H1 (cell line): ENCODE results near the gene VPS52. TPM values are rescaled to one million over a fixed set of nuclear protein-coding genes. Genes with fewer than 3 reads are reported as not detected.

ENCODE experiments used
- CTCF ChIA-PET: fragments of 300-600 bp; sonication (Branson Sonifier 250); formaldehyde crosslinking; loops from one replicate; lab custom pipeline; 2021; ENCODE audit not compliant: partially characterized antibody; lab: Charles Lee
- POLR2A ChIA-PET: fragments of 300-600 bp; sonication (Branson Sonifier 250); formaldehyde crosslinking; loops from one replicate; lab custom pipeline; 2021; ENCODE audit warnings: inconsistent platforms; ENCODE audit not compliant: partially characterized antibody; lab: Charles Lee
- DNase-seq, 2 experiments: peaks; one replicate each; pipeline versions ENCODE4 v3.0.0 to v3.0.0-alpha.2; 2010 to 2022; ENCODE audit warnings: low spot score in 2 of 2, low read depth in 1 of 2, mixed read lengths in 1 of 2
- FAIRE-seq: peaks from 2 replicates; lab custom pipeline; 2011; peaks lifted over from hg19 to GRCh38; lab: Jason Lieb, UNC
- H2AFZ ChIP-seq: 2 replicates; pipeline ENCODE4 v1.8.1; 2012; ENCODE audit warnings: low read length, inconsistent platforms
- H2AK5ac ChIP-seq: 2 replicates; pipeline ENCODE4 v1.6.1; 2013; ENCODE audit warnings: low read depth, low read length
- H2BK120ac ChIP-seq: replicated peaks from 2 replicates; pipeline ENCODE3; 2013; ENCODE audit warnings: low read depth, low read length, inconsistent platforms
- H2BK12ac ChIP-seq: 2 replicates; pipeline ENCODE4 v1.6.1; 2013; ENCODE audit warnings: low read depth, low read length
- H2BK15ac ChIP-seq: 2 replicates; pipeline ENCODE4 v1.6.1; 2013; ENCODE audit warnings: low read length
- H2BK20ac ChIP-seq: 2 replicates; pipeline ENCODE4 v1.6.1; 2013; ENCODE audit warnings: low read length
- H2BK5ac ChIP-seq: 2 replicates; pipeline ENCODE4 v1.6.1; 2013; ENCODE audit warnings: low read depth, low read length
- H3K14ac ChIP-seq: 2 replicates; pipeline ENCODE4 v1.6.1; 2013; ENCODE audit warnings: inconsistent platforms; ENCODE audit not compliant: insufficient read length
- H3K18ac ChIP-seq: 2 replicates; pipeline ENCODE4 v1.6.1; 2013; ENCODE audit warnings: low read length; ENCODE audit errors: extremely low read depth
- H3K23ac ChIP-seq: 2 replicates; pipeline ENCODE4 v1.6.1; 2013; ENCODE audit warnings: inconsistent platforms; ENCODE audit not compliant: insufficient read length
- H3K23me2 ChIP-seq: 2 replicates; pipeline ENCODE4 v1.6.1; 2013; ENCODE audit warnings: low read depth, low read length
- H3K27ac ChIP-seq: 2 replicates; pipeline ENCODE4 v1.6.1; 2011; ENCODE audit warnings: low read depth, low read length, inconsistent platforms
- H3K27me3 ChIP-seq, 4 experiments: replicated peaks in 1 of 4; 1 replicate in 1 of 4; 2 replicates in 3 of 4; pipeline versions ENCODE4 v1.6.1 to v1.8.1; 2011 to 2013; ENCODE audit warnings: low read length in 3 of 4, mild to moderate bottlenecking in 3 of 4, inconsistent platforms in 2 of 4, mixed read lengths in 2 of 4, moderate library complexity in 1 of 4; ENCODE audit not compliant: control insufficient read depth in 3 of 4, insufficient read depth in 3 of 4; ENCODE audit errors: extremely low read depth in 1 of 4
- H3K36me3 ChIP-seq, 4 experiments: 2 replicates each; pipeline versions ENCODE4 v1.6.1 to v1.8.1; 2011 to 2013; ENCODE audit warnings: mild to moderate bottlenecking in 4 of 4, low read length in 3 of 4, moderate library complexity in 2 of 4, control low read depth in 1 of 4, inconsistent platforms in 1 of 4; ENCODE audit not compliant: insufficient read depth in 4 of 4, control insufficient read depth in 2 of 4
- H3K4ac ChIP-seq: replicated peaks from 2 replicates; pipeline ENCODE3; 2013; ENCODE audit warnings: low read length, low read depth, mixed read lengths, inconsistent platforms; ENCODE audit not compliant: insufficient read length
- H3K4me1 ChIP-seq, 4 experiments: replicated peaks in 1 of 4; 1 replicate in 1 of 4; 2 replicates in 3 of 4; pipeline versions ENCODE4 v1.6.1 to v1.8.1; 2011 to 2013; ENCODE audit warnings: low read length in 3 of 4, inconsistent platforms in 2 of 4, mixed read lengths in 1 of 4; ENCODE audit not compliant: insufficient read depth in 4 of 4, control insufficient read depth in 3 of 4
- H3K4me2 ChIP-seq, 2 experiments: 2 replicates each; pipeline versions ENCODE4 v1.6.1 to v1.8.1; 2011 to 2013; ENCODE audit warnings: low read depth in 2 of 2, low read length in 2 of 2, control low read depth in 1 of 2, inconsistent platforms in 1 of 2, mild to moderate bottlenecking in 1 of 2; ENCODE audit not compliant: insufficient read depth in 1 of 2
- H3K4me3 ChIP-seq, 4 experiments: fragments of 200-600, 300-600 bp in 1 of 4; sonication (generic), shearing (Covaris generic), sonication (Bioruptor Twin) in 1 of 4; 2 replicates each; pipeline versions ENCODE4 v1.5.1 to v1.8.1; 2011 to 2016; ENCODE audit warnings: low read length in 4 of 4, low read depth in 3 of 4, control low read depth in 2 of 4, inconsistent platforms in 2 of 4, mild to moderate bottlenecking in 2 of 4, mixed read lengths in 1 of 4, moderate library complexity in 1 of 4; ENCODE audit not compliant: insufficient read depth in 2 of 4; ENCODE audit errors: extremely low read depth in 1 of 4
- H3K56ac ChIP-seq: replicated peaks from 2 replicates; pipeline ENCODE3; 2013; ENCODE audit warnings: low read depth, mild to moderate bottlenecking, mixed read lengths, low read length, inconsistent platforms; ENCODE audit not compliant: insufficient read length
- H3K79me1 ChIP-seq: 2 replicates; pipeline ENCODE4 v1.6.1; 2013; ENCODE audit warnings: low read depth, low read length, control low read depth
- H3K79me2 ChIP-seq, 2 experiments: 2 replicates each; pipeline versions ENCODE4 v1.6.1 to v1.8.1; 2012 to 2013; ENCODE audit warnings: low read length in 2 of 2, mild to moderate bottlenecking in 2 of 2, inconsistent platforms in 1 of 2; ENCODE audit not compliant: insufficient read depth in 2 of 2, control insufficient read depth in 1 of 2
- H3K9ac ChIP-seq, 4 experiments: replicated peaks in 1 of 4; 1 replicate in 1 of 4; 2 replicates in 3 of 4; pipeline versions ENCODE4 v1.6.1 to v1.8.1; 2011 to 2013; ENCODE audit warnings: low read depth in 3 of 4, low read length in 3 of 4, control low read depth in 2 of 4, mild to moderate bottlenecking in 2 of 4, moderate library complexity in 2 of 4, inconsistent platforms in 1 of 4; ENCODE audit errors: extremely low read depth in 1 of 4
- H3K9me3 ChIP-seq, 2 experiments: 2 replicates each; pipeline versions ENCODE4 v1.6.1 to v1.8.1; 2012 to 2013; ENCODE audit warnings: mild to moderate bottlenecking in 2 of 2, moderate library complexity in 2 of 2, control low read depth in 1 of 2, inconsistent platforms in 1 of 2, low read depth in 1 of 2, low read length in 1 of 2, mixed read lengths in 1 of 2; ENCODE audit not compliant: insufficient read depth in 2 of 2
- H4K20me1 ChIP-seq, 2 experiments: replicated peaks in 1 of 2; 2 replicates each; pipeline versions ENCODE3 to v1.8.1; 2011 to 2013; ENCODE audit warnings: inconsistent platforms in 2 of 2, low read length in 2 of 2, mild to moderate bottlenecking in 1 of 2; ENCODE audit not compliant: insufficient read depth in 2 of 2, control insufficient read depth in 1 of 2
- H4K5ac ChIP-seq: 2 replicates; pipeline ENCODE4 v1.6.1; 2013; ENCODE audit warnings: low read length, low read depth, mixed read lengths, inconsistent platforms; ENCODE audit not compliant: insufficient read length
- H4K8ac ChIP-seq: 2 replicates; pipeline ENCODE4 v1.8.0; 2013; ENCODE audit warnings: mild to moderate bottlenecking, moderate library complexity, low read length, inconsistent platforms; ENCODE audit not compliant: insufficient read depth; ENCODE audit errors: extremely low read depth
- H4K91ac ChIP-seq: replicated peaks from 2 replicates; pipeline ENCODE3; 2013; ENCODE audit warnings: low read length, mixed read lengths, inconsistent platforms; ENCODE audit not compliant: insufficient read length
- BACH1 ChIP-seq: IDR thresholded peaks from 2 replicates; pipeline ENCODE4 v1.6.1; 2012; ENCODE audit warnings: low read length, improper control_type of control experiment
- CBX5 ChIP-seq: fragments of 300-800, 300-1000 bp; sonication (generic); IDR thresholded peaks from 2 replicates; pipeline ENCODE4 v1.7.1; 2016; ENCODE audit warnings: antibody characterized with exemption, low read length, low read depth
- CHD2 ChIP-seq: IDR thresholded peaks from 2 replicates; pipeline ENCODE4 v1.6.1; 2012; ENCODE audit warnings: low read length, improper control_type of control experiment
- EGR1 ChIP-seq: IDR thresholded peaks from 2 replicates; pipeline ENCODE4 v1.6.1; 2011; ENCODE audit warnings: low read depth, low read length, borderline replicate concordance
- JUN ChIP-seq: IDR thresholded peaks from 2 replicates; pipeline ENCODE4 v1.6.1; 2011; ENCODE audit warnings: low read depth, mild to moderate bottlenecking, improper control_type of control experiment, low read length
- JUND ChIP-seq: IDR thresholded peaks from 2 replicates; pipeline ENCODE4 v1.6.1; 2011; ENCODE audit warnings: mild to moderate bottlenecking, improper control_type of control experiment, low read length
- MAX ChIP-seq: IDR thresholded peaks from 2 replicates; pipeline ENCODE4 v1.6.1; 2012; ENCODE audit warnings: inconsistent platforms
- NANOG ChIP-seq: IDR thresholded peaks from 2 replicates; pipeline ENCODE4 v1.6.1; 2011; ENCODE audit warnings: low read length, low read depth, mild to moderate bottlenecking, inconsistent platforms; ENCODE audit not compliant: insufficient read depth, poor library complexity, severe bottlenecking
- SAP30 ChIP-seq: fragments of 300-600 bp; sonication (generic); IDR thresholded peaks from 2 replicates; pipeline ENCODE4 v1.7.1; 2012; ENCODE audit warnings: low read length, moderate library complexity, mild to moderate bottlenecking, inconsistent platforms; ENCODE audit not compliant: insufficient read depth, insufficient replicate concordance
- SP1 ChIP-seq: IDR thresholded peaks from 2 replicates; pipeline ENCODE4 v1.6.1; 2011; ENCODE audit warnings: low read depth, low read length
- SRF ChIP-seq: IDR thresholded peaks from 2 replicates; pipeline ENCODE4 v1.6.1; 2011; ENCODE audit warnings: mild to moderate bottlenecking, low read depth, low read length, moderate library complexity
- WGBS, 2 experiments: shearing (Covaris generic) in 1 of 2; methylation state at CpG; one replicate each; pipeline versions ENCODE4 v1.1.6 to v1.1.7; 2013 to 2015; ENCODE audit warnings: low lambda C conversion rate in 2 of 2, mixed read lengths in 2 of 2, inconsistent platforms in 1 of 2, low coverage in 1 of 2, missing lambda C conversion rate in 1 of 2; ENCODE audit not compliant: insufficient replicate concordance in 2 of 2, insufficient coverage in 1 of 2, insufficient read length in 1 of 2; ENCODE audit errors: extremely low coverage in 1 of 2, missing lambda C conversion rate in 1 of 2; 5-methylcytosine and 5-hydroxymethylcytosine counted together
- polyA plus RNA-seq, 7 experiments: library from polyadenylated mRNA; depleted of rRNA in 3 of 7; stranded (reverse) in 5 of 7; unstranded in 2 of 7; fragments of >200 nt in 5 of 7; fragments of 200-250 nt in 2 of 7; gene quantifications; 1 replicate in 5 of 7; 2 replicates in 1 of 7; 4 replicates in 1 of 7; pipeline versions ENCODE4 v1.2.1 to v1.2.3, GENCODE V29; 2011 to 2013; ENCODE audit warnings: missing spikeins in 2 of 7, mixed read lengths in 2 of 7
- total RNA-seq: library from RNA; stranded (reverse); fragmentation: NEBNext Ultra II Directional; extraction: Animal tissue kit (Norgen Biotek cat#: 25700); gene quantifications from 2 replicates; pipeline ENCODE4 v1.2.1, GENCODE V29; 2021

Gene VPS52
- total and polyA plus RNA-seq, 2 of the 8 experiments (the other 6 are each of a cell fraction or from before 2014, with no cell fraction given), result 36.5 to 86.3 TPM

GRCh38 chr6:33294086-33294823 is 22.6 kb upstream of the VPS52 start:
- H2BK15ac ChIP-seq, result no peak overlapping the region
- H3K36me3 ChIP-seq, result peaks cover 12 to 22% (median 17%) of the 10 kb centered on the region in 4 experiments; a peak in 7 of 8 replicates
- no peak overlapping the region for H3K23ac ChIP-seq
- peaks cover 4 to 26% of the 10 kb centered on the region in 2 experiments; a peak in 3 of 4 replicates for H3K79me2 ChIP-seq
- no peak overlapping the region for H3K56ac ChIP-seq
- H3K23me2 ChIP-seq, result peaks cover 23% of the 10 kb centered on the region
- H4K8ac ChIP-seq, result no peak overlapping the region
- no peak overlapping the region for H3K27ac ChIP-seq
- peaks cover 6% of the 10 kb centered on the region; the same call in 1 of the 2 replicates for H3K79me1 ChIP-seq
- ChIA-PET CTCF (interaction anchor here (0.6 to 6.2 kb wide), 2 partner anchors 15 to 51 kb away, joined by 4 to 77 read pairs; partner anchors contain the start of gene B3GALT4), POLR2A (interaction anchor here (0.8 to 16.7 kb wide), 4 partner anchors 11 to 24 kb away, joined by 3 to 337 read pairs (median 59); partner anchors contain the start of genes B3GALT4, RPS18, TAPBP and VPS52)
- no peak overlapping the region for H3K14ac ChIP-seq
- H3K9ac ChIP-seq, result no peak overlapping the region
- no peak overlapping the region for H3K4me2 ChIP-seq
- no peak overlapping the region for H2BK5ac ChIP-seq
- H2BK20ac ChIP-seq, result no peak overlapping the region
- no peak overlapping the region for H2AFZ ChIP-seq
- H2BK120ac ChIP-seq, result no peak overlapping the region
- peaks cover 0 to 9% (median 5%) of the 10 kb centered on the region in 4 experiments; a peak in 6 of 7 replicates for H3K4me1 ChIP-seq
- no peak overlapping the region for H4K91ac ChIP-seq
- no peak for FAIRE-seq
- H2BK12ac ChIP-seq, result no peak overlapping the region
- H4K5ac ChIP-seq, result no peak overlapping the region
- no peak for DNase-seq
- H3K9me3 ChIP-seq, result no peaks in the 10 kb centered on the region
- peaks cover 0 to 3% of the 10 kb centered on the region in 2 experiments for H4K20me1 ChIP-seq
- H3K27me3 ChIP-seq, result no peaks in the 10 kb centered on the region
- 83% methylated on average over 10 of the region's 10 CpGs; no CpG with 5 or more reads in 1 of the 2 experiments for WGBS, 2 experiments
- H3K4me3 ChIP-seq, result no peak overlapping the region
- H2AK5ac ChIP-seq, result no peak overlapping the region
- H3K4ac ChIP-seq, result no peak overlapping the region
- H3K18ac ChIP-seq, result no peak overlapping the region
- TF ChIP-seq JUND (no peak), EGR1 (no peak), MAX (no peak), SP1 (no peak), SRF (no peak), NANOG (no peak), SAP30 (no peak), BACH1 (no peak), CHD2 (no peak), CBX5 (no peak), JUN (no peak)
